CD4-positive, alpha-beta T cell treated with Interleukin-17A for 1 hour (primary cell): Measurements from ENCODE around the gene APPBP2.
"Not testable (repeated sequence)": the region's sequence is repeated elsewhere in the genome, so short reads cannot be mapped to it uniquely, and the experiment has no call there.

Experiments used
- DNase-seq: peaks from one replicate; pipeline ENCODE4 v3.0.0-alpha.2; 2020

APPBP2 gene

GRCh38 chr17:60493847-60494321 lies 32.2 kb downstream of the APPBP2 start:
- no peak for DNase-seq

GRCh38 chr17:60491771-60492170 lies 34.3 kb downstream of the APPBP2 start:
- no peak for DNase-seq

- not testable (repeated sequence) for DNase-seq
Observed at GRCh38 chr17:60490594-60490993, 35.4 kb downstream of the APPBP2 start.

GRCh38 chr17:60481604-60482003 lies 44.4 kb downstream of the APPBP2 start:
- no peak for DNase-seq

GRCh38 chr17:60473788-60474187 lies 52.3 kb downstream of the APPBP2 start:
- DNase-seq, result no peak

- no peak for DNase-seq
Observed at GRCh38 chr17:60472449-60472848, 53.6 kb downstream of the APPBP2 start.

- no peak for DNase-seq
Observed at GRCh38 chr17:60471451-60471850, 54.6 kb downstream of the APPBP2 start.

- DNase-seq, result no peak
Observed at GRCh38 chr17:60468371-60468770, 57.7 kb downstream of the APPBP2 start.

- no peak for DNase-seq
Observed at GRCh38 chr17:60464343-60464742, 61.7 kb downstream of the APPBP2 start.

- no peak for DNase-seq
Observed at GRCh38 chr17:60463157-60463835, 62.7 kb downstream of the APPBP2 start.

- DNase-seq, result no peak
Observed at GRCh38 chr17:60461584-60461983, 64.5 kb downstream of the APPBP2 start.

- no peak for DNase-seq
Observed at GRCh38 chr17:60457148-60457547, 68.9 kb downstream of the APPBP2 start.

GRCh38 chr17:60455378-60455777 lies 70.7 kb downstream of the APPBP2 start:
- DNase-seq, result no peak

GRCh38 chr17:60451965-60452364 lies 74.1 kb downstream of the APPBP2 start:
- no peak for DNase-seq

GRCh38 chr17:60451071-60451470 lies 75.0 kb downstream of the APPBP2 start:
- DNase-seq, result no peak

- DNase-seq, result no peak
Observed at GRCh38 chr17:60447375-60447774, 78.7 kb downstream of the APPBP2 start.

GRCh38 chr17:60445144-60445543 lies 80.9 kb downstream of the APPBP2 start:
- no peak for DNase-seq

- no peak for DNase-seq
Observed at GRCh38 chr17:60443713-60444112, 82.3 kb downstream of the APPBP2 start.

GRCh38 chr17:60442271-60443173 lies 83.5 kb downstream of the APPBP2 start:
- DNase-seq, result no peak

GRCh38 chr17:60439501-60439900 lies 86.5 kb downstream of the APPBP2 start:
- no peak for DNase-seq

- no peak for DNase-seq
Observed at GRCh38 chr17:60436676-60437075, 89.4 kb downstream of the APPBP2 start.

GRCh38 chr17:60435244-60436167 lies 90.5 kb downstream of the APPBP2 start:
- peak; percentile 73 for DNase-seq
